Measurements from ENCODE around the gene IFNA1.
"Not testable (repeated sequence)": the region's sequence is repeated elsewhere in the genome, so short reads cannot be mapped to it uniquely, and the experiment has no call there.

Gene IFNA1

DNA sequence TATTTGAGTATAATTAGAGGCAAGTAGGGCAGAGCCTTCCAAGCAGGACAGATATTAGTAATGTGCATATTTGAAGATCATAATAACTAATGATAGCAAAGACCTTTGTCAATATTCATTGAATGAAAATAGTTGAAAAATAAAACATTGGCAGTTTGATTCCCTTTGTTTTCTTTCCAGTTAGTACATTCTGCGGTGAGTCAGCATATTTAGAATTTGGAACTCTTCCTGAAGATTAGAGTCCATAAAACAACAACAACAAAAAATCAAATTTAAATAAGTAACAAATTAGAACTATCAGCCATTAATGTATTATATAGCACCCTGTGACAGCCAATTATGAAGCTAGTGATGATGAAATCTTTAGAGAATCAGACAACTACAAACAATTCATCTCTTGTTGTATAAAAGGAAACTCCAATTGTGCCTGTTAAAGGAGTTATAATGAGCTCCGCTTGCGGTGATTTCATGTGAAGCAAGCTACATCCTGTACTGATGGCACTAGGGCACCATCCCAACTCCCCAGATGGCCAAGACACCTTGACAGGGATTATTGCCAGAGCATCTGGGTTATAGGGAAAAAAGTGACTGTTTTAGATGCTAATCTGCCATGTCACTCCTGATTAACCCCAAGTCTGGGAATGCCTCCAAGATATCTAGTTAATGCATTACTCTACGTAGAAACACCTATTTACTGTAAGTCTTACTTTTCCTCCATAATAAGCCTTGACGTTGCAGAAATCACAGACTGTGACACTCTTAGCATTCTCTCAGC lies 24.6 kb upstream of the IFNA1 start:
- ATAC-seq (replicated peaks; ENCODE audit: extremely low read depth, poor library complexity, severe bottlenecking) (no peak), DNase-seq (ENCODE audit: low spot score in 2 of 2) (no peak)
- no peaks in the 10 kb centered on the region for H3K4me1 Mint-ChIP-seq
- H3K9me3 Mint-ChIP-seq: no peaks in the 10 kb centered on the region
- peaks cover 56% of the 10 kb centered on the region for H3K27me3 Mint-ChIP-seq
- H3K4me3 Mint-ChIP-seq: no peak overlapping the region
- peaks cover 2% of the 10 kb centered on the region for H3K36me3 Mint-ChIP-seq (ENCODE audit: insufficient read depth)
- no peak overlapping the region for H3K27ac Mint-ChIP-seq (ENCODE audit: low read depth)

DNA sequence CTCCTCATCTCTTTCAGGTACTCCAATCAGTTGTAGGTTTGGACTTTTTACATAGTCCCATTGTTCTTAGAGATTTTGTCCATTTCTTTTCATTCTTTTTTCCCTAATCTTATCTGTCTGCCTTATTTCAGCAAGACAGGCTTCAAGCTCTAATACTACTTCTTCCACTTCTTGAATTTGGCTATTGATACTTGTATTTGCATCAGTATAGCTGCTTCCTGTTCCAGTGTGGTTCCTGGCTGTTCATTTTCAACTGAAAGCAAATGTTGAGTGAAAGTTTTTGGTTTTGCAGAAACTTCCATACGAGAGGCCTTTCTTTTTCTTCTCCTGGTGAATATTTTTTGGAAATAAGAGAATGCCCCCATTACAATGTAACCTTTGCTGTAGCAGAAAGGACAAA lies 12.0 kb upstream of the IFNA1 start:
- Mint-ChIP-seq H3K27ac (ENCODE audit: low read depth) (no peak overlapping the region), H3K27me3 (peaks cover 85% of the 10 kb centered on the region), H3K4me3 (no peak overlapping the region), H3K36me3 (ENCODE audit: insufficient read depth) (peaks cover 3% of the 10 kb centered on the region), H3K4me1 (no peaks in the 10 kb centered on the region), H3K9me3 (no peaks in the 10 kb centered on the region)
- DNase-seq (ENCODE audit: low spot score in 2 of 2): no peak
- no peak for ATAC-seq (replicated peaks; ENCODE audit: extremely low read depth, poor library complexity, severe bottlenecking)

DNA sequence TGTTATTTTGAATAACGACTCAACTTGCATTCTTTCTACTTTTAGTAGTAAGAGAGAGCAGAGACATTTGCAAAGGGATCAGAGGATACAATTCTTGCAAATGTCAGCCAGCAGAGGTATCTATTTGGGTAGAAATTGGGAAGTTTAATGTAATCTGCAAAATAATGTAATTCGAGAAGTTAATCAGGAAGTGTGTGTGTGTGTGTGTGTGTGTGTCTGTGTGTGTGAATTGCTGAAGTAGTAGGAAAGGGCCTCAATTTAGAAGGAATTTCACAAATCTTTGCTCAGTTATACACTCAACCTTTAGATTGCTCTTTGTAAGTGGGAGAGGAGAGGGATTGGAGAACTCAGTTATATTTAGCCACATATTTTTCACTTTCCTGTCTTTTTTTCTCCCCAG lies 11.0 kb upstream of the IFNA1 start:
- ATAC-seq (replicated peaks; ENCODE audit: extremely low read depth, poor library complexity, severe bottlenecking) (no peak), DNase-seq (ENCODE audit: low spot score in 2 of 2) (no peak)
- Mint-ChIP-seq H3K4me1 (no peaks in the 10 kb centered on the region), H3K27me3 (peaks cover 94% of the 10 kb centered on the region), H3K36me3 (ENCODE audit: insufficient read depth) (peaks cover 3% of the 10 kb centered on the region), H3K9me3 (no peaks in the 10 kb centered on the region), H3K27ac (ENCODE audit: low read depth) (no peak overlapping the region), H3K4me3 (no peak overlapping the region)

- Mint-ChIP-seq H3K27ac (ENCODE audit: low read depth) (no peak overlapping the region), H3K4me3 (no peak overlapping the region), H3K9me3 (no peaks in the 10 kb centered on the region), H3K27me3 (peaks cover 79% of the 10 kb centered on the region), H3K36me3 (ENCODE audit: insufficient read depth) (peaks cover 1% of the 10 kb centered on the region), H3K4me1 (no peaks in the 10 kb centered on the region)
- DNase-seq (ENCODE audit: low spot score in 2 of 2): no peak
- no peak for ATAC-seq (replicated peaks; ENCODE audit: extremely low read depth, poor library complexity, severe bottlenecking)
Observed at GRCh38 chr9:21432672-21433425, 7.4 kb upstream of the IFNA1 start.

DNA sequence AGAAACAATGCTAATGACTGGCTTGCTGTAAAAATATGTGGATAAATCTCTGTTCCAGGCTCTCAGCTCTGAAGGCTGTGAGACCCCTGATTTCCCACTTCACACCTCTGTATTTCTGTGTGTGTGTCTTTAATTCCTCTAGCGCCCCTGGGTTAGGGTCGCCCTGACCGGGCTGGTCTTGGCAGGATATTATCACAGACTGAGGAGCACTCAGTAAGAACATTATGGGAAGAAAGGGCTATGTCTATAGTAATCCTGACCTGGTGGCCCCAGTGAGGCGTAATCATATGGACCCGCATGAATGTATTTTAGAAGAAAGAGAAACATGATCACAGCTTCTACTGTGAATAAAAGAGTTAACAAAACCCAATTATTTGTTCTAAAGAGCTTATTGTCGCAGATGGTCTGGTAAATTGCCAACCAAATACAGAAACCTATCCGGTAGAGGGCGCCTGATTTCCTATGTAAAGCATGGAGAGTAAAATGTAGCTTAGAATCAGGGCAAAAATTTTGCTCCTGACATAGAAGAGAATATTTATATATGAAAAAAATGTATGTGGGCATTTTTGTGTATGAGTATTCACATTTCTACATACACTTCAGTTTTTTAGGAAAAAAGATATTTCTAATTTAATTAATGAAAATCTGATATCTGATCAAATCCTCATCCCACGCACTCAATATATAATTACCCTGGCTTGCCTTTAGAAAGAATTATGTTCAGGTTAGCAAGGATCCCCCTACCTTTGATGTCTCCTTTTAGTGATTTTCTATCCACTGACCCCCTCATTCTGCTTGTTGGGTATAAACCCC lies 5.8 kb upstream of the IFNA1 start:
- H3K27me3 Mint-ChIP-seq: peaks cover 63% of the 10 kb centered on the region

GRCh38 chr9:21435015-21435383 lies 5.2 kb upstream of the IFNA1 start:
- not testable (repeated sequence) for ATAC-seq (replicated peaks; ENCODE audit: extremely low read depth, poor library complexity, severe bottlenecking); H3K9me3 Mint-ChIP-seq; H3K36me3 Mint-ChIP-seq (ENCODE audit: insufficient read depth); H3K4me3 Mint-ChIP-seq; DNase-seq (ENCODE audit: low spot score in 2 of 2); H3K27ac Mint-ChIP-seq (ENCODE audit: low read depth); H3K4me1 Mint-ChIP-seq
- peaks cover 61% of the 10 kb centered on the region for H3K27me3 Mint-ChIP-seq

More for the DNA sequence above, 5.8 kb upstream of the IFNA1 start:
- no peak for DNase-seq (ENCODE audit: low spot score in 2 of 2)
- H3K36me3 Mint-ChIP-seq (ENCODE audit: insufficient read depth): no peaks in the 10 kb centered on the region
- no peak overlapping the region for H3K27ac Mint-ChIP-seq (ENCODE audit: low read depth)
- no peaks in the 10 kb centered on the region for H3K4me1 Mint-ChIP-seq
- ATAC-seq (replicated peaks; ENCODE audit: extremely low read depth, poor library complexity, severe bottlenecking): no peak
- no peak overlapping the region for H3K4me3 Mint-ChIP-seq
- no peaks in the 10 kb centered on the region for H3K9me3 Mint-ChIP-seq

GRCh38 chr9:21443849-21444625 lies 3.8 kb downstream of the IFNA1 start:
- ATAC-seq (replicated peaks; ENCODE audit: extremely low read depth, poor library complexity, severe bottlenecking) (peak; percentile 91), DNase-seq (ENCODE audit: low spot score in 2 of 2) (peak in 1 of 2 donors; percentile 27)
- H3K4me3 Mint-ChIP-seq: peak overlapping the region; percentile 16
- no peaks in the 10 kb centered on the region for H3K9me3 Mint-ChIP-seq
- H3K36me3 Mint-ChIP-seq (ENCODE audit: insufficient read depth): peaks cover 2% of the 10 kb centered on the region
- H3K27ac Mint-ChIP-seq (ENCODE audit: low read depth): peak overlapping the region; percentile 17
- peaks cover 12% of the 10 kb centered on the region for H3K4me1 Mint-ChIP-seq
- peaks cover 19% of the 10 kb centered on the region for H3K27me3 Mint-ChIP-seq

DNA sequence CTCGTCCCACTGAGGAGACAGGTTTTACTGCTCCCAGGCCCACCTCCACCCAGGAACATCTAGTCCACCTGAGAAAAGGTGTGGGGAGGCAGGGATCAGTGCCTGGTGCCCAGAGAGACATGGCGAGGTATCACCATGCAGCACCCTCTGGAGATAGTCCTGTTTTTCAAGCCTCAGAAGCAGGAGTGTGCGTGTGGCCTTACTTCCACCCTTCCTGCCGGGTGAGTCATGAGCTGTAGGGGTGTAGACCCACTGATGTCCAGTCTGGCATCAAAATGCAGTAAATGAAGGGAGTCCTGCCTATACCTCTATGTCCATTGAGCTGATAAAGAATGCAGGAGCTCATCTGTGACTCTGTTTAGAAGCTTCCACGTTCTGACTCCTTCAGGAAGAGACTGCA lies 9.1 kb downstream of the IFNA1 start:
- H3K9me3 Mint-ChIP-seq; H3K4me3 Mint-ChIP-seq; H3K4me1 Mint-ChIP-seq; H3K27ac Mint-ChIP-seq (ENCODE audit: low read depth); H3K36me3 Mint-ChIP-seq (ENCODE audit: insufficient read depth); DNase-seq (ENCODE audit: low spot score in 2 of 2); ATAC-seq (replicated peaks; ENCODE audit: extremely low read depth, poor library complexity, severe bottlenecking): not testable (repeated sequence)
- peaks cover 31% of the 10 kb centered on the region for H3K27me3 Mint-ChIP-seq

DNA sequence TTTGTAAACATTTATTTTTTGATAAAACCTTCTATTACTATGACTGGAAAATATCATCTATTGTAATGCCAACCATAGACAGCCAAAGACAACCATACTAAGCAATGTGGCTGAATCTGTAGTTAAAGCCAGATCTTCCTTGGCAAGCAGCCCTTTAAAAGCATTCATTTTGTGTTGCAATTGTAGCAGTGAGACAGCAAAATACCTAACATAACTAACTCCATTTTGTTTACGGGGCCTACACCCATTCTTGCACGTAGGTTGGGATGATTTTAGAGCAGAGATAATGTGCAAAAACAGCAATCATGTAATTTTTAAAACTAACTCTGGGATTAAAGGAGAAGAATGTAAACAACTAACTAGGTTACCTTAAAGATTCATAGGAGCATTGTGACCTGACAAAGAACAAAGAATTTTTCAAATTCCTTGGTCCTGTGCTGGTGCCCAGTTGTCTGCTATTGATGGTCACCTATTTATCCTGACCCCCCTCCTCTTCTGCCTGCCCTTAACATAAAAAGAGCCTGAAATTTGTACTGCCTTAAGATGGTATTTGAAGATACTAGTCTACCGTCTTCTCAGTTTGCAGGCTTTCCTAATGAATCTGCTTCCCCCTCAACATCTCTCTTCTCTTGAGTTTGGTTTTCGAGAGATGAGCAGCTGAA lies 10.6 kb downstream of the IFNA1 start:
- Mint-ChIP-seq H3K27me3 (peaks cover 31% of the 10 kb centered on the region), H3K4me3 (no peak overlapping the region), H3K27ac (ENCODE audit: low read depth) (no peak overlapping the region), H3K36me3 (ENCODE audit: insufficient read depth) (peaks cover under 1% of the 10 kb centered on the region), H3K4me1 (no peaks in the 10 kb centered on the region), H3K9me3 (no peaks in the 10 kb centered on the region)
- DNase-seq (ENCODE audit: low spot score in 2 of 2) (no peak), ATAC-seq (replicated peaks; ENCODE audit: extremely low read depth, poor library complexity, severe bottlenecking) (no peak)

- no peaks in the 10 kb centered on the region for H3K36me3 Mint-ChIP-seq (ENCODE audit: insufficient read depth)
- no peak for ATAC-seq (replicated peaks; ENCODE audit: extremely low read depth, poor library complexity, severe bottlenecking)
- H3K27me3 Mint-ChIP-seq: peaks cover 47% of the 10 kb centered on the region
Observed at GRCh38 chr9:21452681-21453080, 12.4 kb downstream of the IFNA1 start.

DNA sequence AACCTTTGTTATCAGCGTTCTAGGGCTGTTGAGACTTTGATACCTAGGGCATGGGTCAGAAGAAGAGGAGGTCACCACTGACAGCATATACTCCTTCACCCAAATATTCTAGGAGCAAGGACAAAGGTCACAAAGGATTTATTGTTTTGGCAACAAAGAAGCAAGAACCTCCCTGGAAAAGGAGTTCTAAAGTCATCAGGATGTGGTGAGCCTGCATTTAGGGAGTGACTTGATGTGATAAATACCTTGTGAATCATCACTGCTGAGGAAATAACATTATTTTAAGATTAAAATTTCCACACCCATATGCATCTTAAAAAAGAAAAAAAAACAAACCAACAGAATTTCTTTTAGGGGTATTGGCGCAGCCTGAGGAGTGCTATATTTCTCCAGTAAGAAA lies 13.9 kb downstream of the IFNA1 start:
- no peaks in the 10 kb centered on the region for H3K36me3 Mint-ChIP-seq (ENCODE audit: insufficient read depth)
- H3K4me1 Mint-ChIP-seq: no peaks in the 10 kb centered on the region
- H3K4me3 Mint-ChIP-seq: no peak overlapping the region
- ATAC-seq (replicated peaks; ENCODE audit: extremely low read depth, poor library complexity, severe bottlenecking): no peak
- H3K27me3 Mint-ChIP-seq: peaks cover 47% of the 10 kb centered on the region
- no peaks in the 10 kb centered on the region for H3K9me3 Mint-ChIP-seq
- DNase-seq (ENCODE audit: low spot score in 2 of 2): no peak
- H3K27ac Mint-ChIP-seq (ENCODE audit: low read depth): no peak overlapping the region

More at GRCh38 chr9:21452681-21453080, 12.4 kb downstream of the IFNA1 start:
- H3K9me3 Mint-ChIP-seq: no peaks in the 10 kb centered on the region
- DNase-seq (ENCODE audit: low spot score in 2 of 2): no peak
- H3K4me1 Mint-ChIP-seq: no peaks in the 10 kb centered on the region
- H3K27ac Mint-ChIP-seq (ENCODE audit: low read depth): no peak overlapping the region
- H3K4me3 Mint-ChIP-seq: no peak overlapping the region

All from central memory CD8-positive, alpha-beta T cell (primary cell).